ENCODE measurements around the gene ANO10. TPM values are rescaled to one million over a fixed set of nuclear protein-coding genes. Genes with fewer than 3 reads are reported as not detected.
"Not testable (repeated sequence)": the region's sequence is repeated elsewhere in the genome, so short reads cannot be mapped to it uniquely, and the experiment has no call there.

ANO10 gene
- total RNA-seq, 2 experiments from 2014 or later, result 10.8 to 11.8 TPM

GRCh38 chr3:43615133-43615532 lies 6.7 kb downstream of the ANO10 start:
- H3K27me3 Mint-ChIP-seq, result peaks cover 2% of the 10 kb centered on the region
- H3K9me3 Mint-ChIP-seq, result no peaks in the 10 kb centered on the region
- POLR2A ChIA-PET, result no interaction called here
- H3K4me3 Mint-ChIP-seq, result no peak overlapping the region
- H3K36me3 Mint-ChIP-seq, result peaks cover 2% of the 10 kb centered on the region
- DNase-seq (no peak), ATAC-seq (ENCODE audit: low read depth) (no peak)
- no peak overlapping the region for H3K27ac Mint-ChIP-seq
- peaks cover 2% of the 10 kb centered on the region for H3K4me1 Mint-ChIP-seq

GRCh38 chr3:43613976-43614375 lies 7.8 kb downstream of the ANO10 start:
- peaks cover 2% of the 10 kb centered on the region for H3K4me1 Mint-ChIP-seq
- DNase-seq (no peak), ATAC-seq (ENCODE audit: low read depth) (no peak)
- no peak overlapping the region for H3K27ac Mint-ChIP-seq
- no peaks in the 10 kb centered on the region for H3K36me3 Mint-ChIP-seq
- H3K27me3 Mint-ChIP-seq, result peaks cover 2% of the 10 kb centered on the region
- POLR2A ChIA-PET, result no interaction called here
- no peaks in the 10 kb centered on the region for H3K9me3 Mint-ChIP-seq
- H3K4me3 Mint-ChIP-seq, result no peak overlapping the region

- Mint-ChIP-seq H3K36me3 (peaks cover 2% of the 10 kb centered on the region), H3K27me3 (peaks cover 2% of the 10 kb centered on the region), H3K27ac (no peak overlapping the region), H3K4me1 (peaks cover 2% of the 10 kb centered on the region), H3K9me3 (no peaks in the 10 kb centered on the region), H3K4me3 (no peak overlapping the region)
- POLR2A ChIA-PET, result no interaction called here
- ATAC-seq (ENCODE audit: low read depth) (no peak), DNase-seq (no peak)
Observed at GRCh38 chr3:43612419-43612818, 9.4 kb downstream of the ANO10 start.

GRCh38 chr3:43609406-43609805 lies 12.4 kb downstream of the ANO10 start:
- Mint-ChIP-seq H3K27me3 (peaks cover 2% of the 10 kb centered on the region), H3K36me3 (peaks cover 6% of the 10 kb centered on the region), H3K4me3 (no peak overlapping the region), H3K27ac (no peak overlapping the region), H3K4me1 (peaks cover 2% of the 10 kb centered on the region), H3K9me3 (no peaks in the 10 kb centered on the region)
- DNase-seq (no peak), ATAC-seq (ENCODE audit: low read depth) (no peak)
- POLR2A ChIA-PET, result no interaction called here

- ATAC-seq (ENCODE audit: low read depth) (no peak), DNase-seq (no peak)
- POLR2A ChIA-PET, result no interaction called here
- Mint-ChIP-seq H3K36me3 (peaks cover 7% of the 10 kb centered on the region), H3K27ac (no peak overlapping the region), H3K4me3 (no peak overlapping the region), H3K9me3 (no peaks in the 10 kb centered on the region), H3K4me1 (peaks cover 2% of the 10 kb centered on the region), H3K27me3 (no peaks in the 10 kb centered on the region)
Observed at GRCh38 chr3:43608751-43609150, 13.1 kb downstream of the ANO10 start.

- no peak overlapping the region for H3K4me3 Mint-ChIP-seq
- POLR2A ChIA-PET, result no interaction called here
- H3K4me1 Mint-ChIP-seq, result no peaks in the 10 kb centered on the region
- H3K27me3 Mint-ChIP-seq, result no peaks in the 10 kb centered on the region
- H3K36me3 Mint-ChIP-seq, result peaks cover 10% of the 10 kb centered on the region
- ATAC-seq (ENCODE audit: low read depth) (no peak), DNase-seq (no peak)
- H3K27ac Mint-ChIP-seq, result no peak overlapping the region
- no peaks in the 10 kb centered on the region for H3K9me3 Mint-ChIP-seq
Observed at GRCh38 chr3:43606284-43606683, 15.5 kb downstream of the ANO10 start.

- not testable (repeated sequence) for ATAC-seq (ENCODE audit: low read depth)
Observed at GRCh38 chr3:43599959-43600358, 21.9 kb downstream of the ANO10 start.

GRCh38 chr3:43597961-43598360 lies 23.9 kb downstream of the ANO10 start:
- H3K36me3 Mint-ChIP-seq, result peaks cover 27% of the 10 kb centered on the region
- H3K4me3 Mint-ChIP-seq, result no peak overlapping the region
- POLR2A ChIA-PET, result no interaction called here
- H3K4me1 Mint-ChIP-seq, result no peaks in the 10 kb centered on the region
- no peak for DNase-seq
- no peak for ATAC-seq (ENCODE audit: low read depth)
- no peak overlapping the region for H3K27ac Mint-ChIP-seq
- H3K27me3 Mint-ChIP-seq, result no peaks in the 10 kb centered on the region
- H3K9me3 Mint-ChIP-seq, result peaks cover 8% of the 10 kb centered on the region

More at GRCh38 chr3:43599959-43600358, 21.9 kb downstream of the ANO10 start:
- DNase-seq, H3K27ac Mint-ChIP-seq, H3K4me1 Mint-ChIP-seq, POLR2A ChIA-PET, H3K9me3 Mint-ChIP-seq, H3K4me3 Mint-ChIP-seq, H3K27me3 Mint-ChIP-seq: not testable (repeated sequence)
- peaks cover 20% of the 10 kb centered on the region for H3K36me3 Mint-ChIP-seq

- H3K4me1 Mint-ChIP-seq; DNase-seq; H3K4me3 Mint-ChIP-seq; ATAC-seq (ENCODE audit: low read depth); H3K27me3 Mint-ChIP-seq; POLR2A ChIA-PET; H3K27ac Mint-ChIP-seq: not testable (repeated sequence)
- Mint-ChIP-seq H3K36me3 (peaks cover 31% of the 10 kb centered on the region), H3K9me3 (peaks cover 11% of the 10 kb centered on the region)
Observed at GRCh38 chr3:43596178-43596577, 25.6 kb downstream of the ANO10 start.

- DNase-seq; H3K4me3 Mint-ChIP-seq; H3K4me1 Mint-ChIP-seq; ATAC-seq (ENCODE audit: low read depth); POLR2A ChIA-PET; H3K27me3 Mint-ChIP-seq; H3K27ac Mint-ChIP-seq: not testable (repeated sequence)
- peaks cover 11% of the 10 kb centered on the region for H3K9me3 Mint-ChIP-seq
- peaks cover 40% of the 10 kb centered on the region for H3K36me3 Mint-ChIP-seq
Observed at GRCh38 chr3:43595280-43595679, 26.5 kb downstream of the ANO10 start.

GRCh38 chr3:43593588-43593987 lies 28.2 kb downstream of the ANO10 start:
- DNase-seq; ATAC-seq (ENCODE audit: low read depth); POLR2A ChIA-PET; H3K4me3 Mint-ChIP-seq; H3K4me1 Mint-ChIP-seq; H3K27me3 Mint-ChIP-seq; H3K27ac Mint-ChIP-seq: not testable (repeated sequence)
- peaks cover 41% of the 10 kb centered on the region for H3K36me3 Mint-ChIP-seq
- H3K9me3 Mint-ChIP-seq, result peaks cover 11% of the 10 kb centered on the region

GRCh38 chr3:43591866-43592265 lies 29.9 kb downstream of the ANO10 start:
- H3K4me3 Mint-ChIP-seq; H3K4me1 Mint-ChIP-seq; H3K27me3 Mint-ChIP-seq; H3K27ac Mint-ChIP-seq; ATAC-seq (ENCODE audit: low read depth); POLR2A ChIA-PET; DNase-seq: not testable (repeated sequence)
- peaks cover 11% of the 10 kb centered on the region for H3K9me3 Mint-ChIP-seq
- peaks cover 35% of the 10 kb centered on the region for H3K36me3 Mint-ChIP-seq

- H3K36me3 Mint-ChIP-seq, result peaks cover 13% of the 10 kb centered on the region
- H3K4me1 Mint-ChIP-seq, result peaks cover 10% of the 10 kb centered on the region
- DNase-seq (no peak), ATAC-seq (ENCODE audit: low read depth) (no peak)
- no peak overlapping the region for H3K27ac Mint-ChIP-seq
- H3K9me3 Mint-ChIP-seq, result no peaks in the 10 kb centered on the region
- POLR2A ChIA-PET, result no interaction called here
- no peak overlapping the region for H3K4me3 Mint-ChIP-seq
- no peaks in the 10 kb centered on the region for H3K27me3 Mint-ChIP-seq
Observed at GRCh38 chr3:43587303-43587702, 34.5 kb downstream of the ANO10 start.

GRCh38 chr3:43584043-43584826 lies 37.6 kb downstream of the ANO10 start:
- POLR2A ChIA-PET, result no interaction called here
- ATAC-seq (ENCODE audit: low read depth), result peak; percentile 58
- Mint-ChIP-seq H3K4me1 (peaks cover 12% of the 10 kb centered on the region), H3K9me3 (no peaks in the 10 kb centered on the region), H3K27me3 (no peaks in the 10 kb centered on the region), H3K36me3 (peaks cover 2% of the 10 kb centered on the region), H3K27ac (no peak overlapping the region), H3K4me3 (no peak overlapping the region)
- DNase-seq, result no peak
